Measurements from ENCODE around the gene GRB10. TPM values are rescaled to one million over a fixed set of nuclear protein-coding genes. Genes with fewer than 3 reads are reported as not detected.
"Not testable (repeated sequence)": the region's sequence is repeated elsewhere in the genome, so short reads cannot be mapped to it uniquely, and the experiment has no call there.

The GRB10 gene
- polyA plus RNA-seq, 5 donors: 33.7 to 45.6 (median 38.6) TPM

- no peak for DNase-seq
Observed at GRCh38 chr7:50554431-50555322, 228.0 kb downstream of the GRB10 start.

DNA sequence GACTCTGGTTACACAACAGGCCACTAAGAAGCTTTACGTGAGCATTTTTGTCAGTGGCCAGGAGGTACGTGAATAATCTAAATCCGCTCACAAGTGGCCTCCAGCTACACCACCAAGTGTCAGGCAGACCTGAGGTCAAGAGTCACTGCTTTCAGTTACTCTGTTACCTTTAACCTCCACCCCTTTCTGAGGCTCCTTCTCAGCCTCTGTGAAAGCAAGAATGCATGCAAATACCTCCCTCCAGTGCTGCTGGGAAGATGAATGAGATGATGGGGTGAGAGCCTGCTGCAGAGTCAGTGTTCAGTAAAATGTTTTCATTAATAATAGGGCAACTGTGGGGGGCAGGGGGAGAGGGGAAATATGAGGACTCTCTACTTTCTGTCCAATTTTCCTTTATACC lies 228.7 kb downstream of the GRB10 start:
- DNase-seq: no peak

GRCh38 chr7:50552921-50553320 lies 229.8 kb downstream of the GRB10 start:
- peak; percentile 36 to 57 for DNase-seq

DNA sequence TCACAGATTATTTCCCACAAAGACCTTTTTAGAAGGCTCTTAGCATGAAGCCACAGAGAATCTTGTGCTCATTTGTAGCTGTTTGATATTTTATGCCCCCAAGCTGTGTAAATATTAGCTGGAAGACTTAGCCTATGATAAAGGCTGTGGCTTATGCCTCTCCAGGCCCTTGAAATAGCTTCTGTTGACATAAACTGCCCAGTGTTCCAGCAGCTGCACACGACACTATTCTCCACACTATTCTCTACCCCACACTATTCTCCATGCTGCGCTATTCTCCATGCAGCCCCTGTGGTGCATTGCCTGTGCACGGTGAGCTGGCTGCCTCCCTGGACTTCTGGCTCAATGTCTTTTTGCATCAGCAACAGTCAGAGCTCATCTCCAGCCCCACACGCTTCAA lies 230.6 kb downstream of the GRB10 start:
- DNase-seq: peak in 1 of 2 donors; percentile 24

DNA sequence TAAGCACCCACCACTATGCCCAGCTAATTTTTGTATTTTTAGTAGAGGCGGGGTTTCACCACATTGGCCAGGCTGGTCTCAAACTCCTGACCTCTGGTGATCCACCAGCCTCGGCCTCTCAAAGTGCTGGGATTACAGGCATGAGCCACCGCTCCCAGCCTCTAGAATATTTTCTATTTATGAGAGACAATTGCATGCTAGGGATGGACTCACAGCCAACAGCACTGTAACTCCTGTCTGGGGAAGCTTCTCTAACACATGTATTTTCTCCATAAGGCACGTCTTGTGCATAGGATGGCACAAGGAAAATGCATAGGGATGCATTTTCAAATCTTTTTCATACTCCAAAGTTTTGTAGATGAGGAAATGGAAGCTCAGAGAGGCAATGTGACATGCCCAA lies 237.1 kb downstream of the GRB10 start:
- DNase-seq: not testable (repeated sequence)

GRCh38 chr7:50544992-50545391 lies 237.7 kb downstream of the GRB10 start:
- no peak for DNase-seq

- no peak for DNase-seq
Observed at GRCh38 chr7:50543776-50544442, 238.8 kb downstream of the GRB10 start.

DNA sequence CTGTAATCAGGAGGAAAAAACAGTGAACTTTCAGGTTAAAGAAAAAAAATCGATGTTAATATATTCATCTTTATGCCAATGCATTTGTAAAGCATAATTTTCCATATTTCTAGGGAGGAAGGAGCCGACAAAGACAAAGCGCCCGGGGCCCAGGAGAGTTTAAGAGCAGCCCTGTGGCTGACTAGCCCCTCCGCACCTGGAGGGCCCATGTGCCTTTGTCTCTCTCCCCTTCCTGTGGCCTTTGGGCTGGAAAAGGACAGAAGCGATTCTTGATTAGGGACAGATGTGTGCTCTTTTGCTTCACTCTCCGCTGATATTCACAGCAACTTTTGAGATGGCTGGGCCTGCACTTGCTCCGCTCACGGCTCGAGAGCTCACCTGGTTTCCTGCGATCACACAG lies 240.6 kb downstream of the GRB10 start:
- DNase-seq: no peak

DNA sequence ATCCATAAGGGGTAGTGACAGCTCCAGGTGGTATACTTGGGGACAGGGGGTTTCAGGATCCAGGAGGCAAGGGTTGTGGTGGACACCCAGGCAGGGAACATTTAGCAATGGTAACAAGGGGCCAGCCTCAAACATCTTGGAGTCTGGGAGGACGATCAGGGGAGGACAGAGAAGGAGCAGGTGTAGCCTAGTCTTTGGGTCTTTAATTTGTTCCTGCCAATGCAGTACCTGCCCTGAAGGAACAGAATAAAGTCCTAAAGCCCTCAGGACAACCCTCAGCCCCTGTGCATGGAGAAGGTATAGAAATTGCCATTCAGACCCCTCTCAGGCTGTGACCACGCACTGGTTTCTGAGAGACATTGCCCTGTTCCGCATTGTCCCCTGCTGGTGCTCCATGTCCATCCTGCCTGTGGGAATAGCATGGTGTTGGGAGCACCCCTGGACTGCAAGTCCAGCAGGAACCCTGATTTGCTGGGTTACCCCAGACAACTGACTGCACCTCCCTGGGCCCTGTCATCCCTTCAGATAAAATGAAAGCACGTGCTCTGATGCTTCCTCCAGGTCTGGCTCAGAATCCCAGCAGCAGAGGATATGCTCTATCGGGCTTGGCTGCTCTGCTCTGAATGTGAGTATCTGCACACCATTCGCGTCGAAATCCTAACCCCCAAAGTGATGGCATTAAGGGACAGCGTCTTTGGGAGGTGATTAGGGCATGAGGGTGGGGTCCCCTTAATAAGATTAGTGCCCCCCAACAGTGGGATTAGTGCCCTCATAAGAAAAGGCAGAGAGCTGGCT lies 241.7 kb downstream of the GRB10 start:
- no peak for DNase-seq

Other genes starting within 250 kb of the GRB10 start
- gene DDC, start 217.5 kb downstream of the GRB10 start, polyA plus RNA-seq (ENCODE audit: insufficient read depth in 1 of 5, insufficient read length in 5 of 5, low replicate concordance in 1 of 5): 10 to 100 TPM in 2 of 5 donors, 1 to 10 TPM in 3; 7.6 to 17.0 (median 9.3) TPM

Measured in right lung (tissue), 5 donors.